SU-DHL-6 (cell line): ENCODE results near the gene GUF1.

Source experiments
- EZH2phosphoT487 ChIP-seq: fragments of 200-600 bp; sonication (generic), shearing (Covaris generic); conservative IDR thresholded peaks from 2 replicates; pipeline ENCODE4 v1.6.1; 2018; ENCODE audit warnings: mild to moderate bottlenecking, antibody characterized with exemption, low read length, moderate library complexity, mixed read lengths
- TF ChIP-seq, protein P1 (sequence below): fragments of 200-600 bp; sonication (generic); IDR thresholded peaks from one replicate; pipeline ENCODE4 v1.5.1; 2017; ENCODE audit warnings: antibody characterized with exemption, mild to moderate bottlenecking, low read length, moderate library complexity; ENCODE audit not compliant: insufficient read depth, poor library complexity, severe bottlenecking

DNA sequence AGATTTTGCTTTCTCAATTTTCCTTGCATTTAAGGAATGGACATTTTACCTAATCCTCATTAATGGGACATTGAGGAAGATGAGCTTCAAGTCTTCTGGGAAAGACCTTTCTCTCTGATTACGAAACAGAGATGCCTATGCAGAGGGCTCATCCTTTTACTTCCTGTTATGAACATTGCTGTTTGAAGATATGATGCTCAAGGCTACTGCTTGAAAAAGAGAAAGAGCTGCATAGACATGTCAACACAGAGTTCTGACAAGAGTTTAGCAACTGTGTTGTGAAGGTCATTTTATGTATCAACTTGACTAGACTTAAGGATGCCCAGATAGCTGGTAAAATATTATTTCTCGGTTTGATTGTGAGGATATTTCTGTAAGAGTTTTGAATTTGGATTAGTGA, 62.0 kb downstream of the GUF1 start:
- TF ChIP-seq, protein P1, sequence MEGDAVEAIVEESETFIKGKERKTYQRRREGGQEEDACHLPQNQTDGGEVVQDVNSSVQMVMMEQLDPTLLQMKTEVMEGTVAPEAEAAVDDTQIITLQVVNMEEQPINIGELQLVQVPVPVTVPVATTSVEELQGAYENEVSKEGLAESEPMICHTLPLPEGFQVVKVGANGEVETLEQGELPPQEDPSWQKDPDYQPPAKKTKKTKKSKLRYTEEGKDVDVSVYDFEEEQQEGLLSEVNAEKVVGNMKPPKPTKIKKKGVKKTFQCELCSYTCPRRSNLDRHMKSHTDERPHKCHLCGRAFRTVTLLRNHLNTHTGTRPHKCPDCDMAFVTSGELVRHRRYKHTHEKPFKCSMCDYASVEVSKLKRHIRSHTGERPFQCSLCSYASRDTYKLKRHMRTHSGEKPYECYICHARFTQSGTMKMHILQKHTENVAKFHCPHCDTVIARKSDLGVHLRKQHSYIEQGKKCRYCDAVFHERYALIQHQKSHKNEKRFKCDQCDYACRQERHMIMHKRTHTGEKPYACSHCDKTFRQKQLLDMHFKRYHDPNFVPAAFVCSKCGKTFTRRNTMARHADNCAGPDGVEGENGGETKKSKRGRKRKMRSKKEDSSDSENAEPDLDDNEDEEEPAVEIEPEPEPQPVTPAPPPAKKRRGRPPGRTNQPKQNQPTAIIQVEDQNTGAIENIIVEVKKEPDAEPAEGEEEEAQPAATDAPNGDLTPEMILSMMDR: no peak
- no peak for TF ChIP-seq EZH2phosphoT487
